ENCODE measurements around the gene FCAR.

Gene FCAR

GRCh38 chr19:54888239-54888638 is 14.2 kb downstream of the FCAR start:
- no peak for TF ChIP-seq TAF1 (IDR thresholded peaks at IDR 0.05; ENCODE audit: borderline replicate concordance, insufficient read depth, low read length)
- TF ChIP-seq FOXP2 (optimal IDR thresholded peaks at IDR 0.05; ENCODE audit: borderline replicate concordance, extremely low read depth, extremely low read length, insufficient read depth): no peak
- TF ChIP-seq REST (IDR thresholded peaks at IDR 0.05; ENCODE audit: insufficient read depth in 1 of 2, low read depth in 2 of 2, low read length in 2 of 2): no peak
- no peak for TF ChIP-seq SIN3A (IDR thresholded peaks at IDR 0.05; ENCODE audit: borderline replicate concordance, insufficient read depth, low read length)
- TF ChIP-seq POLR2AphosphoS5 (IDR thresholded peaks at IDR 0.05; ENCODE audit: low read depth, low read length): no peak

- TF ChIP-seq REST (IDR thresholded peaks at IDR 0.05; ENCODE audit: insufficient read depth in 1 of 2, low read depth in 2 of 2, low read length in 2 of 2): no peak
- TF ChIP-seq SIN3A (IDR thresholded peaks at IDR 0.05; ENCODE audit: borderline replicate concordance, insufficient read depth, low read length): no peak
- TF ChIP-seq POLR2AphosphoS5 (IDR thresholded peaks at IDR 0.05; ENCODE audit: low read depth, low read length): no peak
- no peak for TF ChIP-seq TAF1 (IDR thresholded peaks at IDR 0.05; ENCODE audit: borderline replicate concordance, insufficient read depth, low read length)
- no peak for TF ChIP-seq FOXP2 (optimal IDR thresholded peaks at IDR 0.05; ENCODE audit: borderline replicate concordance, extremely low read depth, extremely low read length, insufficient read depth)
Measured at GRCh38 chr19:54889566-54889965, 15.5 kb downstream of the FCAR start.

- TF ChIP-seq FOXP2 (optimal IDR thresholded peaks at IDR 0.05; ENCODE audit: borderline replicate concordance, extremely low read depth, extremely low read length, insufficient read depth) (no peak), SIN3A (IDR thresholded peaks at IDR 0.05; ENCODE audit: borderline replicate concordance, insufficient read depth, low read length) (no peak), POLR2AphosphoS5 (IDR thresholded peaks at IDR 0.05; ENCODE audit: low read depth, low read length) (no peak)
Measured at GRCh38 chr19:54893406-54893805, 19.4 kb downstream of the FCAR start.

- TF ChIP-seq POLR2AphosphoS5 (IDR thresholded peaks at IDR 0.05; ENCODE audit: low read depth, low read length): no peak
- no peak for TF ChIP-seq FOXP2 (optimal IDR thresholded peaks at IDR 0.05; ENCODE audit: borderline replicate concordance, extremely low read depth, extremely low read length, insufficient read depth)
- no peak for TF ChIP-seq REST (IDR thresholded peaks at IDR 0.05; ENCODE audit: insufficient read depth in 1 of 2, low read depth in 2 of 2, low read length in 2 of 2)
- no peak for TF ChIP-seq SIN3A (IDR thresholded peaks at IDR 0.05; ENCODE audit: borderline replicate concordance, insufficient read depth, low read length)
- no peak for TF ChIP-seq TAF1 (IDR thresholded peaks at IDR 0.05; ENCODE audit: borderline replicate concordance, insufficient read depth, low read length)
Measured at GRCh38 chr19:54896036-54896435, 22.0 kb downstream of the FCAR start.

GRCh38 chr19:54902061-54902460 is 28.0 kb downstream of the FCAR start:
- no peak for TF ChIP-seq TAF1 (IDR thresholded peaks at IDR 0.05; ENCODE audit: borderline replicate concordance, insufficient read depth, low read length)
- no peak for TF ChIP-seq SIN3A (IDR thresholded peaks at IDR 0.05; ENCODE audit: borderline replicate concordance, insufficient read depth, low read length)
- no peak for TF ChIP-seq POLR2AphosphoS5 (IDR thresholded peaks at IDR 0.05; ENCODE audit: low read depth, low read length)
- no peak for TF ChIP-seq REST (IDR thresholded peaks at IDR 0.05; ENCODE audit: insufficient read depth in 1 of 2, low read depth in 2 of 2, low read length in 2 of 2)
- no peak for TF ChIP-seq FOXP2 (optimal IDR thresholded peaks at IDR 0.05; ENCODE audit: borderline replicate concordance, extremely low read depth, extremely low read length, insufficient read depth)
